Stimulated activated CD8-positive, alpha-beta memory T cell treated with anti-CD3 and anti-CD28 coated beads, Interleukin-12 subunit alpha, Interleukin-12 subunit beta, amount 100 ng/mL, for 24 hours (primary cell): ENCODE measurements around the gene ISG20L2.

Experiments
- DNase-seq: peaks from one replicate; pipeline ENCODE4 v3.0.0-alpha.2; 2020; ENCODE audit errors: extremely low read depth

Gene ISG20L2

GRCh38 chr1:156706657-156707416 lies 21.7 kb downstream of the ISG20L2 start:
- DNase-seq, result no peak

DNA sequence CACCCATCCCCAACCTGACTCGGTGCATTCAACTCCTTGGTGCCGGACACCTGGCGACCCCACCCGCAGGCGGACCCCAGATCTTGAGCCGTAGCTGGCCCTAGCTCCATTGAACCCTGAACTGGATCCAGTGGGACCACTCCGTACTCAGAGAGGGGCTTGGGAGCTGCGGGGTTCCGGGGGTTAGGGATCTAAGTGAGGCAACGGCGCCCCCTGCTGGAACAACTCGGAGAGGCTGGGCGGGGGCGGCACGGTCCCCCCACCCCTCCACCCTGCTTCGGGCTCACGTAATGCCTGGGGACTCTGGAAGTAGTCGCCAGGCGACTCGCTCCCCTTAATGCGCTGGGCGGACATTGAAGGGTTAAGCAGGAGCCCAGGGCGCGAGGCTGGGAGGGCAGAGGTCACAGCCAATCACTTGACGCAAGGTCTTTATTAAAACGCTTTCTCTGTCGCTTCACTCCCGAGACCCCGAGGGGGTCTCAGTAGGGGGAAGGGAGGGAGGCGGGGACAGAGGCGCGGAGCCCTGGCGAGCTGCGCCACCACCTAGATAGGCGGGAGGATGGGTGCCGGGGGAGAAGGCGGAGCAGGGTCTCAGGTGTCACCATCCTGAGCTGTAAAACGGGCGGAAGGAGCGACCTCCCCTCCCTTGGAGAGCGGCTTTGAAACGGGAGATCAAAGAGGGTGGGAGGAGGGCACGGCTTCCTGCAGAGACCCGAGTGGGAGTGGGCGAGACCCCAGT lies 22.5 kb downstream of the ISG20L2 start:
- no peak for DNase-seq

GRCh38 chr1:156705321-156705917 lies 23.1 kb downstream of the ISG20L2 start, which contains the start of gene CRABP2:
CRABP2 (minus strand) TSS chr1:156705583; CDS start chr1:156705446, 137 bp downstream.
- no peak for DNase-seq

GRCh38 chr1:156704930-156705320 lies 23.6 kb downstream of the ISG20L2 start:
- DNase-seq, result no peak

DNA sequence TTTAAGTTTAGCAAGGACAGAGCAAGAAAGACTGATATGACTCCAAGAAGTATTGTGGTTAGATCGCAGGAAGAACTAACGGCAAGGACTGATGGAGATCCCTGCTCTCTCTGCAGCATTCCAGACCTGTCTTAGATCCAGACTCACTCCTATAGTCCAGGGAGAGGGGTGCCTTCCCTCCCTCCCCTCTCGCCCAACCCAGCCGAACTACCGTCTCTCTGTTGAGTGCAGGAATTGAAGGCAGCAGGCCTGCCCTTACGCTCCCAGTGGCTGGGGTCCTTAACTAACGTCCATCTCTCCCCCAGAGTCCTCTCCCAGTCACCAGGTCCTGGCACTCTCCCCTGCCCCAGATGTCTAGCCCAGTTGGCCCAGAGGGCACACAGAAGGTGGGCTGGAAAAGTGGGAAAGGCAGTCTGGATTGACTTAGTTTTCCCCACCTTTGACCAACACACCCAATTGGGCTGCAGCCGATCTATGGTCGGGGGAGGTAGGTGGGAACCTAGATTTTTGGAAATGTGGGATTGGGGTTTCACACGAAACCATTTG lies 24.3 kb downstream of the ISG20L2 start:
- DNase-seq, result no peak

DNA sequence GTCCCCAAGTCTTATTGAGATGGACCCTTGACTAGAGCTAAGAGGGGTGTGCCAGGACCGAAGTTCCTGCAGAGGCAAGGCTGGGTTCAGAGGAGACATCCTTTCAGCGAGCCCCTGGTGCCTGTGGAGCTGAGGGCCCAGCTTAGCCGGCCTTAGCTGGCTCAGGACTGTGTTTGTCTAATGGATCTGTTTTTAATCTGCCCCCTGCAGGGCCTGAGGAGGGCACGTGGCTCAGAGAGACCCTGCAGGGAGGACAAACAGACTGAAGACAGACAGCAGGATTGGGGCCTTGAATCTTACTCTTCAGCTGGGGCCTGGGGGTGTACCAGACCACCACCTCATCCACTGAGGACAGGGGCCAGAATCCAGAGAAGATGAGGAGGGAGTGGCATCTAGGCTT lies 24.8 kb downstream of the ISG20L2 start:
- no peak for DNase-seq

DNA sequence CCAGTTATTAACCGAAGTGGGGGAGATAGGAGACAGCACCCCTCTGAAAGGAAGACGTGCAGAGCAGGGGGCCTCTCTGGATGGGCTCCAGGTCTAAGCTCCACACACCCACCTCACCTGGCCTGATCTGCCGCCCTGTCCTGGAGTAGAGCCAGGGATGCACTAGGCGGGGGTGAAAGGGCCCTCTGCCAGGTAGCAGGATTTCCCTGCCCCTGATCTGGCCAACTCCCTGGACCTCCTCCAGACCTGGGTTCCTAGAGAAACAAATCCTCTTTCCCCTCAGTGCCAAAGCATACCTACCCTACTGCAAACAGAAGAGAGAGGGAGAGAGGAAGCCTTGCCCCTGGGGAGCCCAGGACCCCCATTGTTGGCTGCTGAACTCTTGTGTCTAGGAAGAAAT lies 25.2 kb downstream of the ISG20L2 start:
- no peak for DNase-seq

DNA sequence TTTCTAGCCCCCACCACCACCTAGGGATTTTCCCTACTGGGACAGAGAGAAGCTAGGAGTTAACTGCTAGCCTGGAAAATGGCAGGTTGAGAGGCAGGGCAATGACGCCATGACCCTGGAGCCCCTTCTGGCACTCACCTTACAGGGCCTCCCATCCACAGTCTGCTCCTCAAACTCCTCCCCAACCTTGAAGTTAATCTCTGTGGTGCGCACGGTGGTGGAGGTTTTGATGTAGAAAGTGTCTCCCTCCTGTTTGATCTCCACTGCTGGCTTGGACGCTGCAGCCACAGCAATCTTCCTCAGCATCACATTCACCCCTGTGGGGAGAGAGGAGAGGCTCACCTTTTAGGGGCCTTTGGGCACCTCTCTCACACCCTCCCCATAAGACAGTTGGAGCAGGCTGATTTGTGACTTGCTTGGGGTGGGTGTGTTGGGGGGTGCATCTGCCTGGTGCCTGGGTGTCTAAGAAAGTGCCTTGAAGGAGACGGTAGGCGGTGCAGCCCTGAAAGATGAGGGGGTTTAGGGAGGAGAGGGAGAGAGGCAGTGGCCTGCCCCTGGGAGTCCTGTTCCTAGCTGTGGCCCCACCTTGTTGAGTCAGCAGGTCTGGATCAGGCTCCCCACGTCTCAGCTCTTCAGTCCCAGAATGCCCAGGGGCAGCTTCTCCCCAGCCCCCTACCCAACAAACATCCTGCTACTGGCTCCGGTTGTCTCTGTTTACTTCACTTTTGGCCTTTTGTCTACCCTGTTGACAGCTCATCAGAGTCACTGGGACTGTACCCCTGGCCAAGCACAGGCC lies 27.6 kb downstream of the ISG20L2 start:
- no peak for DNase-seq

DNA sequence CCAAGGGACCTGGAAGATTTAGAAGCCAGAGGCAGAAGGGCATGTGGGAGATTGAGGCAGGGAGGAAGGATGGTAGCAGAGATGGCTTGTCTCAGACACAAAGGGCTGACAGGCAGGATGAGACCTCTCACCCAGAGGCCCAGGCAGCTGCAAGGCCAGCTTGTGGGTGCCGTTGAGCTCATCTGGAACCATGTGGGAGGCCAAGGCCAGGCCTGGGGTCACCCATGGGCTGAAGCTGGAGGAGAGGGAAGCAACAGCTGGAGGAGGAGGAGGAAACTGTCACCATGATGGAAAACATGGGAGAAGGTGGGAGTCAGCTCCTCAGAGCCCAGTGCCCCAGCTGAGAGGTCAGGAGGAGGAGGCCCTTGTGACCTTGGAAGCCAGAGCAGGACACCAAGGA lies 29.6 kb downstream of the ISG20L2 start:
- no peak for DNase-seq

DNA sequence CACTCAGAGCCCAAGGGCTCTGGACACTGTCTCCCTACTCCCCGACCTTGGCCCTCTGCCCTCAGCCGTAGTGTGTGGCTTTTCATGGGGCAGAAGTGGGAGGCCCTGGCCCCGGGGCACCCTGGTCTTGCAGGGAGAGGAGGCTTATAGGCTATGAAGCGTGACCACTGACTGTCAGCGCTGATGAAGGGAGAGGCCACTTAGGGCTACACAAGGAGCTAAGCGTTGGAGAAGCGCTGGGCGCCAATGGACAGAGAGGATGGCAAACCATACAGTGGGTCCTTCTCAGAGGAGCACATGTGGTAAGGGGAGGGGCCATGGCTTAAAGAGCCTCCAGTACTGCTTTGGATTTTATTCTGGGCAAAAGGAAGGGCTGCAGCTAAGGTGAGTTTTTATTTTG lies 31.1 kb downstream of the ISG20L2 start:
- DNase-seq, result no peak

GRCh38 chr1:156696755-156697154 lies 31.8 kb downstream of the ISG20L2 start:
- no peak for DNase-seq

DNA sequence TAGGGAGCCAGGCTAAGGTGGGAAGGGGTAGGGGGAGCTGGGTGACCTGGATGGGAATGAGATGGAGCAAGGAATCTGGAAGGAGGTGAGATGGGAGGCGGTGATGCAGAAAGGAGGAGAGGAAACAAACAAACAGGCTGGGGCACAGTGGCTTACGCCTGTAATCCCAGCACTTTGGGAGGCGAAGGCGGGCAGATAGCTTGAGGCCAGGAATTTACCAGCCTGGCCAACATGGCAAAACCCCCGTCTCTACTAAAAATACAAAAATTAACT lies 33.9 kb downstream of the ISG20L2 start:
- DNase-seq, result no peak

- DNase-seq, result no peak
Observed at GRCh38 chr1:156693848-156694689, 34.5 kb downstream of the ISG20L2 start.

- DNase-seq, result no peak
Observed at GRCh38 chr1:156692925-156693847, 35.4 kb downstream of the ISG20L2 start.

DNA sequence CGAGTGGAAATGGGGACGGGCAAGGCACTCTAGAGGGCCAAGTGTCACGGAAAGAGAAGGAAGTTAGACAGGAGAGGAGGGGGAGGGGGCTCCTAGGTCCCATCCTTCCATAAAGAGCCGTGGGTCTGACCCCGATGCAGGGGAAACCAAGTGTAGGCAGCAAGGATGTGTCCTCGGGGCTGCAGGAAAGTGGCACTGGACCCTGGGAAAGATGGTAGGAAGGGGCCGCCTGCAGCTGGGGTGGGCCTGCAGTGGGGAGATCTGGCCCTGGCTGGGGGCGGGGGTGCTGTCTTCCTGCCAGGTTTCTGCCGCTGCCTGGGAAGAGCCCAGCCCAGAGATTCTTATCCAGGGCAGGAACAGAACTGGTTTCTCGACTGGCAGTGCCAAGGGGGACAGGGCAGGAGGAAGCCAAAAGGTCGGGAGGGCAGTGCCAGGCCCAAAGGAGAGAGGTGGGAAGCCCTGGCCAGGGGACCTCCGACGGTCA lies 36.1 kb downstream of the ISG20L2 start:
- DNase-seq, result no peak

GRCh38 chr1:156691665-156692440 lies 36.7 kb downstream of the ISG20L2 start:
- no peak for DNase-seq

DNA sequence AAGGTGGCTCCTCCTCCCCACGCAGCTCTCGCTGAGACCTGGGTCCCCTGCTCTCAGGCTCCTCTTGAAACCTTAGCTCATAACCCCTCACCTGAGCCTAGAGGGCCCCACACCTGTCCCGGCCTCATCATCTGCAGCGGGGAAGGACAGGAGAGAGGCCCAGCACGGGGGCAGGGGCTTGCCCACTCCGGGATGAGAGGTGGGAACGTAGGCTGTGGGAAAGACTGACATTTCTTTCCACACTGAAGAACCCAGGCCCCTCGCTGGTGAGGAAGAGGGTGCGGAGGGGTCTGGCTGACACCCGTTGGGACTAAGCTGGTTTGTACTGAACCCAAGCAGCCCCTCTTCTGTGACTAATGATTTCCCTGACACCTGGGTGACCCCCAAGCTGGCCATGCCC lies 37.4 kb downstream of the ISG20L2 start:
- no peak for DNase-seq

GRCh38 chr1:156690675-156691036 lies 37.9 kb downstream of the ISG20L2 start:
- DNase-seq, result no peak
